ENCODE results near the gene TMEM181.

DNA sequence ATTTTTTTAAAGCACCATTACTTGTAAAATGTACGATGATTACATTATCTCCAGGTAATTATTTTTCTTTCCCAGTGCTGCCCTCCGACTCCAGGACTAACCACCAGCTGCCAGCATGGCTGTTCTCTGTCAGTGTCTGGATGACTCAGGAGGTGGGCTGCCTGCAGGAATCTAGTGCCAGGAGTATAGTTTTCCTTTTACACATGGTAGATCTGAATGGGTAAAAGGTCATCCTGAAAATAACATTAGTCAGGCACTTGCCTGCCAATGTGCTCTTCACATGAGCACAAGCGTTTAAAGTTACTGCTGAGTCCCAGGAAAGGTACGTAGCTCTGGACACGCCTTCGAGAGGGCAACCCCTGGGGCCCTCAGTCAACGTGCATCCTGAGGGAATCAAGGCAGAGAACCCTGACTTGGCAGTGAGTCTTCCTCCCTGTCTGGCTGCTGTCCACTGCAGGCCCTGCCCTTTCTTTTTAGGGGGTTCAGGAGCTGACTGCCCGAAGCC, 82.3 kb downstream of the TMEM181 start:
- TF ChIP-seq, protein P1, sequence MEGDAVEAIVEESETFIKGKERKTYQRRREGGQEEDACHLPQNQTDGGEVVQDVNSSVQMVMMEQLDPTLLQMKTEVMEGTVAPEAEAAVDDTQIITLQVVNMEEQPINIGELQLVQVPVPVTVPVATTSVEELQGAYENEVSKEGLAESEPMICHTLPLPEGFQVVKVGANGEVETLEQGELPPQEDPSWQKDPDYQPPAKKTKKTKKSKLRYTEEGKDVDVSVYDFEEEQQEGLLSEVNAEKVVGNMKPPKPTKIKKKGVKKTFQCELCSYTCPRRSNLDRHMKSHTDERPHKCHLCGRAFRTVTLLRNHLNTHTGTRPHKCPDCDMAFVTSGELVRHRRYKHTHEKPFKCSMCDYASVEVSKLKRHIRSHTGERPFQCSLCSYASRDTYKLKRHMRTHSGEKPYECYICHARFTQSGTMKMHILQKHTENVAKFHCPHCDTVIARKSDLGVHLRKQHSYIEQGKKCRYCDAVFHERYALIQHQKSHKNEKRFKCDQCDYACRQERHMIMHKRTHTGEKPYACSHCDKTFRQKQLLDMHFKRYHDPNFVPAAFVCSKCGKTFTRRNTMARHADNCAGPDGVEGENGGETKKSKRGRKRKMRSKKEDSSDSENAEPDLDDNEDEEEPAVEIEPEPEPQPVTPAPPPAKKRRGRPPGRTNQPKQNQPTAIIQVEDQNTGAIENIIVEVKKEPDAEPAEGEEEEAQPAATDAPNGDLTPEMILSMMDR (IDR thresholded peaks at IDR 0.05; ENCODE audit: poor library complexity) = no peak
- TF ChIP-seq EZH2 (IDR thresholded peaks at IDR 0.05; ENCODE audit: borderline replicate concordance) = no peak
- no peak for TF ChIP-seq EZH2phosphoT487 (IDR thresholded peaks at IDR 0.05; ENCODE audit: low read depth, severe bottlenecking, unreplicated experiment)
